ENCODE results near the gene PNMA8B.

Gene PNMA8B

GRCh38 chr19:46487178-46487801 is 8.4 kb downstream of the PNMA8B start:
- no peak for DNase-seq (ENCODE audit: low spot score)

- no peak for DNase-seq (ENCODE audit: low spot score)
These were observed 9.3 kb downstream of the PNMA8B start for GRCh38 chr19:46486358-46486757.

- DNase-seq (ENCODE audit: low spot score), result no peak
These were observed 11.0 kb downstream of the PNMA8B start for GRCh38 chr19:46484656-46485055.

GRCh38 chr19:46482631-46483030 is 13.0 kb downstream of the PNMA8B start:
- DNase-seq (ENCODE audit: low spot score), result no peak

- DNase-seq (ENCODE audit: low spot score), result no peak
These were observed 13.7 kb downstream of the PNMA8B start for GRCh38 chr19:46481947-46482346.

- DNase-seq (ENCODE audit: low spot score), result no peak
These were observed 14.3 kb downstream of the PNMA8B start for GRCh38 chr19:46481223-46481848.

GRCh38 chr19:46480415-46480814 is 15.3 kb downstream of the PNMA8B start:
- DNase-seq (ENCODE audit: low spot score), result no peak

- DNase-seq (ENCODE audit: low spot score), result no peak
These were observed 17.2 kb downstream of the PNMA8B start for GRCh38 chr19:46478356-46478986.

- DNase-seq (ENCODE audit: low spot score), result no peak
These were observed 19.7 kb downstream of the PNMA8B start for GRCh38 chr19:46475986-46476385.

- no peak for DNase-seq (ENCODE audit: low spot score)
These were observed 21.5 kb downstream of the PNMA8B start for GRCh38 chr19:46474211-46474610.

GRCh38 chr19:46472592-46472991 is 23.1 kb downstream of the PNMA8B start:
- DNase-seq (ENCODE audit: low spot score), result no peak

GRCh38 chr19:46471811-46472543 is 23.7 kb downstream of the PNMA8B start:
- DNase-seq (ENCODE audit: low spot score), result no peak

GRCh38 chr19:46471116-46471733 is 24.4 kb downstream of the PNMA8B start, which contains the start of gene PNMA8A:
PNMA8A (minus strand) TSS chr19:46471563; CDS start chr19:46471035, 528 bp downstream.
- no peak for DNase-seq (ENCODE audit: low spot score)

GRCh38 chr19:46470376-46470775 is 25.3 kb downstream of the PNMA8B start:
- DNase-seq (ENCODE audit: low spot score), result no peak

GRCh38 chr19:46469541-46470185 is 26.0 kb downstream of the PNMA8B start:
- DNase-seq (ENCODE audit: low spot score), result no peak

GRCh38 chr19:46466536-46467196 is 29.0 kb downstream of the PNMA8B start:
- no peak for DNase-seq (ENCODE audit: low spot score)

GRCh38 chr19:46463516-46463915 is 32.2 kb downstream of the PNMA8B start:
- no peak for DNase-seq (ENCODE audit: low spot score)

GRCh38 chr19:46461537-46461936 is 34.1 kb downstream of the PNMA8B start:
- no peak for DNase-seq (ENCODE audit: low spot score)

GRCh38 chr19:46460981-46461380 is 34.7 kb downstream of the PNMA8B start:
- DNase-seq (ENCODE audit: low spot score), result no peak

GRCh38 chr19:46460055-46460454 is 35.6 kb downstream of the PNMA8B start:
- no peak for DNase-seq (ENCODE audit: low spot score)

- DNase-seq (ENCODE audit: low spot score), result no peak
These were observed 38.7 kb downstream of the PNMA8B start for GRCh38 chr19:46456930-46457329.

Measured in hematopoietic multipotent progenitor cell treated with erythropoietin and hydrocortisone succinate and interleukin-3 and kit ligand, for 17 days (in vitro differentiated cells).